Measurements from ENCODE around the gene AKAP5. TPM values are rescaled to one million over a fixed set of nuclear protein-coding genes. Genes with fewer than 3 reads are reported as not detected.

AKAP5 gene
- total RNA-seq, 1 donor = 0.27 TPM

- DNase-seq (ENCODE audit: low read depth in 2 of 3, low spot score in 2 of 3) = no peak
These were observed 57.5 kb downstream of the AKAP5 start for GRCh38 chr14:64522591-64523355.

Other genes starting within 250 kb of the AKAP5 start
- 2.2 TPM for gene ESR2, start 171.1 kb upstream of the AKAP5 start, total RNA-seq
- 34.7 TPM for gene MTHFD1, start 77.1 kb upstream of the AKAP5 start, total RNA-seq
- gene ZBTB25, start 38.3 kb downstream of the AKAP5 start, total RNA-seq = 8.3 TPM
- gene ZBTB1, start 39.3 kb downstream of the AKAP5 start, total RNA-seq = 27.7 TPM
- 5.1 TPM for gene HSPA2, start 75.2 kb downstream of the AKAP5 start, total RNA-seq
- not detected for gene PPP1R36, start 84.5 kb downstream of the AKAP5 start, total RNA-seq
- 0.27 TPM for gene PLEKHG3, start 238.9 kb downstream of the AKAP5 start, total RNA-seq